Glutamatergic neuron (in vitro differentiated cells): Measurements from ENCODE around the gene IGLL5. TPM values are rescaled to one million over a fixed set of nuclear protein-coding genes. Genes with fewer than 3 reads are reported as not detected.

Source experiments
- DNase-seq: peaks from one replicate; pipeline ENCODE4 v3.0.0; 2022
- H3K27ac Mint-ChIP-seq: one replicate; pipeline ENCODE4 v1.8.0; 2020; ENCODE audit warnings: mild to moderate bottlenecking, mixed read lengths, inconsistent platforms; ENCODE audit not compliant: unreplicated experiment
- H3K27me3 Mint-ChIP-seq: one replicate; pipeline ENCODE4 v1.8.0; 2020; ENCODE audit warnings: mild to moderate bottlenecking, moderate library complexity, mixed read lengths, inconsistent platforms; ENCODE audit not compliant: unreplicated experiment
- H3K36me3 Mint-ChIP-seq: one replicate; pipeline ENCODE4 v1.8.0; 2020; ENCODE audit warnings: mild to moderate bottlenecking, mixed read lengths, inconsistent platforms; ENCODE audit not compliant: unreplicated experiment
- H3K4me1 Mint-ChIP-seq: one replicate; pipeline ENCODE4 v1.8.0; 2020; ENCODE audit warnings: mild to moderate bottlenecking, low read depth, mixed read lengths, inconsistent platforms; ENCODE audit not compliant: unreplicated experiment
- H3K4me3 Mint-ChIP-seq: one replicate; pipeline ENCODE4 v1.8.0; 2020; ENCODE audit warnings: mild to moderate bottlenecking, mixed read lengths, inconsistent platforms; ENCODE audit not compliant: unreplicated experiment
- H3K9me3 Mint-ChIP-seq: one replicate; pipeline ENCODE4 v1.8.0; 2020; ENCODE audit warnings: mild to moderate bottlenecking, moderate library complexity, mixed read lengths, inconsistent platforms; ENCODE audit not compliant: unreplicated experiment
- total RNA-seq: library from RNA; stranded (reverse); fragmentation: NEBNext Ultra II Directional; extraction: Animal tissue kit (Norgen Biotek cat#: 25700); gene quantifications from one replicate; pipeline ENCODE4 v1.2.1, GENCODE V29; 2021; ENCODE audit not compliant: unreplicated experiment
- TF ChIP-seq, protein P1 (sequence below): fragments of 200-600 bp; sonication (generic); IDR thresholded peaks from one replicate; pipeline ENCODE4 v1.5.0; 2021; ENCODE audit not compliant: partially characterized antibody, unreplicated experiment

Gene IGLL5
- total RNA-seq, 1 donor from 2014 or later = not detected

DNA sequence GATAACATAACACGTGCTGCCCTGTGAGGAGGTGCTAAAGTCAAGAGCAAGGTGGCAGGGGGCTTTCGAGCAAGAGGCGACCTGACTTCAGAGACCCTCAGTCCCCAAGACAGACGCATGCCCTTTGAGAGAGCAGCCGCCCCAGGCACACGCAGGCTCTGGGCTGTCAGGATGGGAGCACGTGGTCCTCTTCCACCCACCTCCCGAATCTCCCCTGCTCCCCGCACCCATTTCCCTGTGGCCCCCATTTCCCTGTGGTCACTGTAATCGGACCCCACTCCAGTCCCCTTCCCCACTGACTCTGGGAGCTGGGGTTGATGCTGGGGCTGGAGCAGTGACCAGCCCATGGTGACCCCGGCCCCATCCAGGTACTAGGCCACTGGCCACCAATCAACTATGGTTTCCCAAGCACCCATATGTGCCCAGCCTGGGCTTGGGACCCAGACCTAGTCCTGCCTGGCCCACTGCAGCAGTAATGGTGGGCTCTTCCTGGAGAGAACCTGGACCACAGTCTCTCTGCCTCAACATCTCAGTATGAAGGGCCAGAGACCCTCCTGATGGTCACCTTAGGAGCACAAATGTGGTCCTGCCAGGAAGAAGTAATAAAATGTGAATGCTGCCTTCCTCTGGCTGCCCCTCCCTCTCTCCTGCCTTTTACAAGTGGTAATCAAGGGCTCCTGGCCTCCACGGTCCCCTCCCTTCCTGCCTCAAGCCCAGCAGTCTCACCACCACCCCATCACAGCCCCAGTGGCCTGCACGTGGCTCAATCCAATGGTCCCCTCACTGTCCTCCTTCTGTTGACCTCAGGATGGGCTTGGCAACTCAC lies 39.0 kb downstream of the IGLL5 start:
- no peaks in the 10 kb centered on the region for H3K4me1 Mint-ChIP-seq
- no peak overlapping the region for H3K4me3 Mint-ChIP-seq
- peaks cover 2% of the 10 kb centered on the region for H3K9me3 Mint-ChIP-seq
- DNase-seq = no peak
- no peaks in the 10 kb centered on the region for H3K36me3 Mint-ChIP-seq
- peaks cover 4% of the 10 kb centered on the region for H3K27me3 Mint-ChIP-seq
- no peak overlapping the region for H3K27ac Mint-ChIP-seq
- TF ChIP-seq, protein P1, sequence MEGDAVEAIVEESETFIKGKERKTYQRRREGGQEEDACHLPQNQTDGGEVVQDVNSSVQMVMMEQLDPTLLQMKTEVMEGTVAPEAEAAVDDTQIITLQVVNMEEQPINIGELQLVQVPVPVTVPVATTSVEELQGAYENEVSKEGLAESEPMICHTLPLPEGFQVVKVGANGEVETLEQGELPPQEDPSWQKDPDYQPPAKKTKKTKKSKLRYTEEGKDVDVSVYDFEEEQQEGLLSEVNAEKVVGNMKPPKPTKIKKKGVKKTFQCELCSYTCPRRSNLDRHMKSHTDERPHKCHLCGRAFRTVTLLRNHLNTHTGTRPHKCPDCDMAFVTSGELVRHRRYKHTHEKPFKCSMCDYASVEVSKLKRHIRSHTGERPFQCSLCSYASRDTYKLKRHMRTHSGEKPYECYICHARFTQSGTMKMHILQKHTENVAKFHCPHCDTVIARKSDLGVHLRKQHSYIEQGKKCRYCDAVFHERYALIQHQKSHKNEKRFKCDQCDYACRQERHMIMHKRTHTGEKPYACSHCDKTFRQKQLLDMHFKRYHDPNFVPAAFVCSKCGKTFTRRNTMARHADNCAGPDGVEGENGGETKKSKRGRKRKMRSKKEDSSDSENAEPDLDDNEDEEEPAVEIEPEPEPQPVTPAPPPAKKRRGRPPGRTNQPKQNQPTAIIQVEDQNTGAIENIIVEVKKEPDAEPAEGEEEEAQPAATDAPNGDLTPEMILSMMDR = no peak

DNA sequence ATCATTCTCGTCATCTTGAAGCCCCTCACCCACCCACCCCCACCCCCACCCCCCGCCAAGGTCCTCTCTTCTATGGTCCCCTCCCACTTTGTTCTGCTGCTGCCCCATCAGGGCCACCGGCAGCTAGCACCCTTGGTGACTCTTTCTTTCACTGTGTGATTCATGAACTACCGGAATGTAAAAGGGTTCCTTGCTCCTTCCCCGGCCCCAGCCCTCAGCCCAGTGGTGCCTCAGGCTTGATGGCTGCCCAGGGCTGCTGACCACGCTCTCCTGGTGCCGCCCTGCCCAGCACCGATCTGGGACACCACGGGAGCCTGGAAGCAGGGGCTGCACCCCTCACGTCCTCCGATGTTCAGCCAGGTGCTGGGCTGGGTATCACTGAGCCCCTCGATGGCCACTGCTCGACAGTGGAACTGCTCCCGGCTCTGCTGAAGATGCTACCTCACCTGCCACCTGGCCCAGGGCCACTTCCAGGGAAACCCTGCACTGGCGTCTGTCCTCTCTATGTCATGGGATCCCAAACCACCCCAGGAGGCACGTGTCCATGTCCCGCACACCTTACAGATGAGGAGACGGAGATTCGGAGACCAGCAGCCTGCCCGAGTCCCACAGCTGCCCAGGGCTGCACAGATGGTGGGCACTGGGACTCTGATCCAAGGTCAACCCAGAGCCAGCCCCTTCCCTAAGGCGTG lies 39.7 kb downstream of the IGLL5 start:
- TF ChIP-seq, protein P1 = no peak
- no peak for DNase-seq
- H3K9me3 Mint-ChIP-seq = peaks cover 2% of the 10 kb centered on the region
- H3K4me1 Mint-ChIP-seq = no peaks in the 10 kb centered on the region
- H3K27me3 Mint-ChIP-seq = peaks cover 4% of the 10 kb centered on the region
- H3K36me3 Mint-ChIP-seq = no peaks in the 10 kb centered on the region
- no peak overlapping the region for H3K27ac Mint-ChIP-seq
- no peak overlapping the region for H3K4me3 Mint-ChIP-seq

DNA sequence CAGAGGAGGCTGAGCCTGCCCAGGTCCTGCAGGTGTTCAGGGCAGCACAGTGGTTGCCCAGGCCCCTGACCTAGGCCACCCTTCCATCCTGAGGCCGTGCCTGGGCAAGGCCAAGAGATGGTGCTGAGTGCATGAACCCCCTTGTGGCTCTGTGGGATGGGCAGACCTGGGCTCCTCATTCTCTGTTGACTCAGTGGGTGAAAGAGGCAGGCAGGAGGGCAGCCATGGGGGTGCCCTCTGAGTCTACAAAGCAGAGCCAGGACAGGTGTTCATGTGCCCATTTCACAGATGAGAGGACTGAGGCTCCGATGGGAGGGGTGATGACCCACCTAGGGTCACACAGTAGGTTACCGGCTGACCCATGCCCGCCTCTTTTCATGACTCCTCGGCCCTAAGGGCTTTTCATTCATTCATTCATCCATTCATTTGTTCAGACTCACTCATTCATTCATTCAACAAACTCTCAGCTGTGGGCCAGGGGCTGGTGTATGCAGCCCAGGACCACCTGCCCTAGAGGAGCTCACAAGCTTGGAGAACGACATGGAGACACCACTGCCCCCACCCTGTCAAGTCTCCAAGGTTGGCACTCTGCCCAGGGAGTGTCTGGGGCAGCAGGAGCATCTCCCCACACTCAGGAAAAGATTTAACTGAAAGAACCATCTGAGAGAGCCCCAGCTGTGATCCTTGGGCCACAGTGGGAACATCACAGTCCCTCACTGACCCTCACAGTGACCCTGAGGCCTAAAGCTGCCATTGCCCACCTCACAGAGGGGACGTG lies 40.5 kb downstream of the IGLL5 start:
- Mint-ChIP-seq H3K4me1 (no peaks in the 10 kb centered on the region), H3K9me3 (peaks cover 2% of the 10 kb centered on the region), H3K4me3 (no peak overlapping the region), H3K27me3 (peaks cover 6% of the 10 kb centered on the region), H3K36me3 (no peaks in the 10 kb centered on the region), H3K27ac (no peak overlapping the region)
- no peak for DNase-seq
- TF ChIP-seq, protein P1 = no peak

DNA sequence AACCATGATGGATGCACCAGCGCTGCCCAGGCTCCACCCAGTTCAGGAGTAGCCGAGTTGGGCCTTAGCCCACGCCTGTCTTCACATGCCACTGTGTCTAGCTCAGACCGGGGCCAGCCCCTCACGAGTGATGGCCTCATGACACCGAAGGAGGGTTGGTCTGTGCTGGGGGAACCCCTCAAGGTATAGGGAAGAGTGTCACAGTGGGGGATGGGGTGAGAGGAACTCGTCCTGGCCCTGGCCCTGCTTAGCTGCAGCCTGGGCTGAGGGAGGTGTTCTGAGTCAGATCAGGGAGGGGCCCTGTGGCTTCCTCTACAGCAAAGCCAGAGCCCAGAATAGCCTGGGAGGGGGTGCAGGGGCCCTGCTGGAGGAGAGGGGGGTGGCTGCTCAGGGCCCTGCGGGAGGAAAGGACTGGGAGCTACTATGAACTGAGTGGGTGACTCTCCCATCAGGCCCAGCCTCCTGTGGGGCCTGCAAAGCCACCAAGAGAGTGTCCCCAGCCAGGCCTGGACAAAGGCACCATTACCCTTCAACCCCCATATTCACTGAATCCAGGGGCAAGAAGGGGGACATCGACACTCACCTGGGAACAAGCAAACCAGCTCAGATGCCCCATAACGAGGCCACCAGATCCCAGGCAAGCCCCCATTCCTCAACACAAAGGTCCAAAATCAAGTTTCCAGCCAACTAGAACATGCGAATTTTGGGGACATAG lies 41.2 kb downstream of the IGLL5 start:
- Mint-ChIP-seq H3K27me3 (peaks cover 6% of the 10 kb centered on the region), H3K9me3 (peaks cover 2% of the 10 kb centered on the region), H3K4me1 (no peaks in the 10 kb centered on the region), H3K27ac (no peak overlapping the region), H3K36me3 (no peaks in the 10 kb centered on the region), H3K4me3 (no peak overlapping the region)
- DNase-seq = no peak
- TF ChIP-seq, protein P1 = no peak
